Occipital lobe (tissue), 2 donors: ENCODE data around the gene KIAA0586. TPM values are rescaled to one million over a fixed set of nuclear protein-coding genes. Genes with fewer than 3 reads are reported as not detected.
"Not testable (repeated sequence)": the region's sequence is repeated elsewhere in the genome, so short reads cannot be mapped to it uniquely, and the experiment has no call there.

Experiments used
- DNase-seq: peaks from one replicate; lab custom pipeline; 2025; lab: John Stamatoyannopoulos, UW
- total RNA-seq: library from RNA; depleted of rRNA; stranded (reverse); fragments of >200 nt; gene quantifications from one replicate; pipeline ENCODE4 v1.2.3, GENCODE V29; 2014

Gene KIAA0586
- total RNA-seq, 1 donor from 2014 or later: 26.7 TPM

- no peak for DNase-seq
Observed at GRCh38 chr14:58543253-58543652, 115.7 kb downstream of the KIAA0586 start.

GRCh38 chr14:58547649-58548048 is 120.1 kb downstream of the KIAA0586 start:
- no peak for DNase-seq

- DNase-seq: no peak
Observed at GRCh38 chr14:58549105-58549757, 121.7 kb downstream of the KIAA0586 start.

- no peak for DNase-seq
Observed at GRCh38 chr14:58553959-58554358, 126.4 kb downstream of the KIAA0586 start.

GRCh38 chr14:58555647-58556046 is 128.1 kb downstream of the KIAA0586 start:
- DNase-seq: no peak

- no peak for DNase-seq
Observed at GRCh38 chr14:58557242-58557641, 129.7 kb downstream of the KIAA0586 start.

- no peak for DNase-seq
Observed at GRCh38 chr14:58560208-58560607, 132.7 kb downstream of the KIAA0586 start.

GRCh38 chr14:58562141-58562540 is 134.6 kb downstream of the KIAA0586 start:
- DNase-seq: no peak

- no peak for DNase-seq
Observed at GRCh38 chr14:58563978-58564377, 136.5 kb downstream of the KIAA0586 start.

GRCh38 chr14:58565832-58566231 is 138.3 kb downstream of the KIAA0586 start:
- DNase-seq: no peak

GRCh38 chr14:58566979-58567378 is 139.5 kb downstream of the KIAA0586 start:
- DNase-seq: no peak

GRCh38 chr14:58568322-58568721 is 140.8 kb downstream of the KIAA0586 start:
- no peak for DNase-seq

- DNase-seq: no peak
Observed at GRCh38 chr14:58571256-58571655, 143.7 kb downstream of the KIAA0586 start.

- DNase-seq: no peak
Observed at GRCh38 chr14:58571769-58572472, 144.4 kb downstream of the KIAA0586 start.

GRCh38 chr14:58572473-58572853 is 144.9 kb downstream of the KIAA0586 start:
- no peak for DNase-seq

GRCh38 chr14:58572863-58573262 is 145.3 kb downstream of the KIAA0586 start:
- DNase-seq: no peak

GRCh38 chr14:58574623-58575022 is 147.1 kb downstream of the KIAA0586 start:
- DNase-seq: no peak

GRCh38 chr14:58575956-58576355 is 148.4 kb downstream of the KIAA0586 start:
- no peak for DNase-seq

GRCh38 chr14:58580035-58580434 is 152.5 kb downstream of the KIAA0586 start:
- not testable (repeated sequence) for DNase-seq

- not testable (repeated sequence) for DNase-seq
Observed at GRCh38 chr14:58581389-58581788, 153.9 kb downstream of the KIAA0586 start.

GRCh38 chr14:58584383-58584782 is 156.9 kb downstream of the KIAA0586 start:
- DNase-seq: no peak

- DNase-seq: no peak
Observed at GRCh38 chr14:58587271-58587670, 159.8 kb downstream of the KIAA0586 start.

GRCh38 chr14:58588321-58588720 is 160.8 kb downstream of the KIAA0586 start:
- not testable (repeated sequence) for DNase-seq
